ENCODE results near the gene C18orf32. TPM values are rescaled to one million over a fixed set of nuclear protein-coding genes. Genes with fewer than 3 reads are reported as not detected.

Gene C18orf32
- total and polyA plus RNA-seq, 2 experiments from 2014 or later, result 77.9 to 105 TPM

DNA sequence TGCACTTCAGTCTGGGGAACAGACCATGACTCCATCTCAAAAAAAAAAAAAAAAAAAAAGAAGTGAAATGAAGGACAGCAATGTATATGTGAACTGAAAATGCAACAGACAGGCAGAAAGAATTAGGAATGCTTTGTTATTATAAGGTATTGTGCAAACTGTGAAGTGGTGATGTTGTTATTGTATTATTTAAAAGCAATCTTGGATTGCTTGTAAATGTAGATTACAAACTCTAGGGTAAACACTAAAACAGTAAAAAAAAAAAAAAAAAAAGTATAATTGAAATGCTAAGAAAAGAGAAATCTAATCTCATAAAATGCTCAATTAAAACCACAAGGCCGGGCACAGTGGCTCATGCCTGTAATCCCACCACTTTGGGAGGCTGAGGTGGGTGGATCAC lies 51.9 kb downstream of the C18orf32 start:
- no peaks in the 10 kb centered on the region for H3K9me2 ChIP-seq (replicated peaks; ENCODE audit: insufficient read depth)
- H3K4me3 ChIP-seq, result no peak overlapping the region
- H3K4me2 ChIP-seq, result no peak overlapping the region
- no peak for TF ChIP-seq EZH2phosphoT487 (IDR thresholded peaks at IDR 0.05; ENCODE audit: low read depth, severe bottlenecking, unreplicated experiment)
- no peak for TF ChIP-seq EZH2 (IDR thresholded peaks at IDR 0.05; ENCODE audit: borderline replicate concordance)
- TF ChIP-seq, protein P1, sequence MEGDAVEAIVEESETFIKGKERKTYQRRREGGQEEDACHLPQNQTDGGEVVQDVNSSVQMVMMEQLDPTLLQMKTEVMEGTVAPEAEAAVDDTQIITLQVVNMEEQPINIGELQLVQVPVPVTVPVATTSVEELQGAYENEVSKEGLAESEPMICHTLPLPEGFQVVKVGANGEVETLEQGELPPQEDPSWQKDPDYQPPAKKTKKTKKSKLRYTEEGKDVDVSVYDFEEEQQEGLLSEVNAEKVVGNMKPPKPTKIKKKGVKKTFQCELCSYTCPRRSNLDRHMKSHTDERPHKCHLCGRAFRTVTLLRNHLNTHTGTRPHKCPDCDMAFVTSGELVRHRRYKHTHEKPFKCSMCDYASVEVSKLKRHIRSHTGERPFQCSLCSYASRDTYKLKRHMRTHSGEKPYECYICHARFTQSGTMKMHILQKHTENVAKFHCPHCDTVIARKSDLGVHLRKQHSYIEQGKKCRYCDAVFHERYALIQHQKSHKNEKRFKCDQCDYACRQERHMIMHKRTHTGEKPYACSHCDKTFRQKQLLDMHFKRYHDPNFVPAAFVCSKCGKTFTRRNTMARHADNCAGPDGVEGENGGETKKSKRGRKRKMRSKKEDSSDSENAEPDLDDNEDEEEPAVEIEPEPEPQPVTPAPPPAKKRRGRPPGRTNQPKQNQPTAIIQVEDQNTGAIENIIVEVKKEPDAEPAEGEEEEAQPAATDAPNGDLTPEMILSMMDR (IDR thresholded peaks at IDR 0.05; ENCODE audit: poor library complexity), result no peak
- H4K20me1 ChIP-seq (ENCODE audit: insufficient read depth, poor library complexity, severe bottlenecking), result no peaks in the 10 kb centered on the region
- DNase-seq (ENCODE audit: low spot score), result no peak
- 75% methylated on average over 1 of the region's 1 CpG for WGBS (ENCODE audit: low lambda C conversion rate, missing lambda C conversion rate)
- H3K4me1 ChIP-seq (ENCODE audit: insufficient read depth), result no peaks in the 10 kb centered on the region
- H3K27me3 ChIP-seq, result no peaks in the 10 kb centered on the region
- peaks cover 55% of the 10 kb centered on the region for H3K79me2 ChIP-seq
- no peak overlapping the region for H2AFZ ChIP-seq
- H3K36me3 ChIP-seq (replicated peaks; ENCODE audit: insufficient read depth, low read depth), result no peaks in the 10 kb centered on the region
- no peaks in the 10 kb centered on the region for H3K9me3 ChIP-seq (ENCODE audit: low read depth)
- no peak overlapping the region for H3K27ac ChIP-seq

DNA sequence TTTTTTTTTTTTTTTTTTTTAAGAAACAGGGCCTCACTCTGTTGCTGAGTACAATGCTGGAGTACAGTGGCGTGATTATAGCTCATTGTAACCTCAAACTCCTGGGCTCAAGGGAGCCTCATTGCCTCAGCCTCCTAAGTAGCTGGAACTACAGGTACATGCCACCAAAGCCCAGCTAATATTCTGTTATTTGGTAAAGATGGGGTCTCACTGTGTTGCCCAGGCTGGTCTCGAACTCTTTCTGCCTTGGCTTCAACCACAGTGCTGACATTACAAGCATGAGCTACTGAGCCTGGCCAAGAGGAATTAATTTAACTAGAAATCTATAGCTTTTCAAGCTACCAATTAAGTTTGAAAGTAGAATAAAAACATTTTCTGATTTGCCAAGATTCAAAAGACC lies 54.4 kb downstream of the C18orf32 start:
- H3K36me3 ChIP-seq (replicated peaks; ENCODE audit: insufficient read depth, low read depth), result no peaks in the 10 kb centered on the region
- TF ChIP-seq, protein P1 (IDR thresholded peaks at IDR 0.05; ENCODE audit: poor library complexity), result no peak
- TF ChIP-seq EZH2 (IDR thresholded peaks at IDR 0.05; ENCODE audit: borderline replicate concordance), result no peak
- TF ChIP-seq EZH2phosphoT487 (IDR thresholded peaks at IDR 0.05; ENCODE audit: low read depth, severe bottlenecking, unreplicated experiment), result no peak
- no peak overlapping the region for H3K27ac ChIP-seq
- no peak overlapping the region for H3K4me3 ChIP-seq
- peaks cover 39% of the 10 kb centered on the region for H3K79me2 ChIP-seq
- H3K9me2 ChIP-seq (replicated peaks; ENCODE audit: insufficient read depth), result no peaks in the 10 kb centered on the region
- 98% methylated on average over 2 of the region's 2 CpGs for WGBS (ENCODE audit: low lambda C conversion rate, missing lambda C conversion rate)
- no peak for DNase-seq (ENCODE audit: low spot score)
- no peaks in the 10 kb centered on the region for H3K27me3 ChIP-seq
- no peaks in the 10 kb centered on the region for H3K9me3 ChIP-seq (ENCODE audit: low read depth)
- H2AFZ ChIP-seq, result no peak overlapping the region
- H3K4me1 ChIP-seq (ENCODE audit: insufficient read depth), result no peaks in the 10 kb centered on the region
- no peak overlapping the region for H3K4me2 ChIP-seq
- H4K20me1 ChIP-seq (ENCODE audit: insufficient read depth, poor library complexity, severe bottlenecking), result no peaks in the 10 kb centered on the region

DNA sequence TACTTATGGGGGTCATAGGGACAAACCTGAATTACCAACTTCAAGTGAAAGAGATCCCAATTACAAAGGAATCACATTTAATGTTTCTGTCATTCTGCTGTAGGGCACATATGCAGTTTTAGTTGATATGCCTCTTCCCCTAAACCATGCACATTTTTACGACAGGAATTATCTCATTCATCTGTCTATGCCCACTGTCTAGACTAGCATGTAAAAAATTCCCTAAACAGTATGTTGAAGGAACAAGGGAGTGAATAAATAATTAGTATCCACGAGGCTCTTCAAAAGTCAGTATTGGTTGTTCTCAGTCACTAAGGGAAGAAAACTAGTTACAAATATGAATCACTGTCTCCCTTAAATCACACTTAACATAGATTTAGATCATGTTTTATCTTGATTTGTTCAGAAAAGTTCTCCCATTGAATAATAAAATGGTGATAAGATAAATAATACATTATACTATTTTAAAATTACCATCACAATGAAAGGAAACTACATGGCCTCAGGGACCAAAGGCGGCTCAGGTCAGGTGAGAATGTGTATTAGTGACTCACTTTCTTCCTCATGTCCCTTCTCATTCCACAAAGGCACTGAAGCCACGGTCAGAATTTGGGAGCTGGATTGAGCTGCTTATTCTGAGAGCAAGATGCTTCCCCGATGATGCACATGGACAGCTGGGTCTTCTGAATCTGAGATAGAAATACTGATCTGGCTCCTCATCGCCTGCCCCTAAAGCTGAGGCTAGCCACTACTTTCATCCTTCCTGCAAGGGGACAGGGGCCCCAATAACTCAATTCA lies 55.7 kb downstream of the C18orf32 start:
- Histone ChIP-seq H3K9me3 (ENCODE audit: low read depth) (no peaks in the 10 kb centered on the region), H2AFZ (no peak overlapping the region), H4K20me1 (ENCODE audit: insufficient read depth, poor library complexity, severe bottlenecking) (no peaks in the 10 kb centered on the region), H3K4me2 (no peak overlapping the region), H3K27me3 (no peaks in the 10 kb centered on the region), H3K4me1 (ENCODE audit: insufficient read depth) (no peaks in the 10 kb centered on the region), H3K79me2 (peaks cover 38% of the 10 kb centered on the region), H3K9me2 (replicated peaks; ENCODE audit: insufficient read depth) (no peaks in the 10 kb centered on the region), H3K27ac (no peak overlapping the region), H3K36me3 (replicated peaks; ENCODE audit: insufficient read depth, low read depth) (no peaks in the 10 kb centered on the region), H3K4me3 (no peak overlapping the region)
- no peak for TF ChIP-seq EZH2phosphoT487 (IDR thresholded peaks at IDR 0.05; ENCODE audit: low read depth, severe bottlenecking, unreplicated experiment)
- TF ChIP-seq, protein P1 (IDR thresholded peaks at IDR 0.05; ENCODE audit: poor library complexity), result no peak
- TF ChIP-seq EZH2 (IDR thresholded peaks at IDR 0.05; ENCODE audit: borderline replicate concordance), result no peak
- DNase-seq (ENCODE audit: low spot score), result no peak
- 82% methylated on average over 6 of the region's 6 CpGs for WGBS (ENCODE audit: low lambda C conversion rate, missing lambda C conversion rate)

MicroRNA genes within 50 kb of the gene (microRNA counts, 767-probe panel; counts per million panel counts)
- not detected for microRNA hsa-miR-1539

Small RNAs within 50 kb of the gene (small RNA-seq; reads per million reads assigned to genes)
- gene SNORD58A, result not detected
- not detected for gene SNORD58C

Other genes starting within 250 kb of the C18orf32 start
- gene DYM, start 26.6 kb downstream of the C18orf32 start, total RNA-seq, result 36.9 and 49.5 TPM in 2 replicates
- 39.2 and 43.8 TPM in 2 replicates for gene DYM, start 26.6 kb downstream of the C18orf32 start, polyA plus RNA-seq
- 1,900 and 1,936 TPM in 2 replicates for gene RPL17, start 5.2 kb upstream of the C18orf32 start, total RNA-seq
- gene RPL17, start 5.2 kb upstream of the C18orf32 start, polyA plus RNA-seq, result 673 and 708 TPM in 2 replicates
- gene LIPG, start 74.8 kb upstream of the C18orf32 start, total RNA-seq, result 75.2 and 85.2 TPM in 2 replicates
- 36.9 and 43.4 TPM in 2 replicates for gene LIPG, start 74.8 kb upstream of the C18orf32 start, polyA plus RNA-seq